C4-2B (cell line): ENCODE data around the gene SLC25A21.

ENCODE experiments used
- ZFX ChIP-seq: fragments of 450-650 bp; IDR thresholded peaks from 2 replicates; pipeline ENCODE4 v1.6.1; 2017
- TF ChIP-seq, protein P1 (sequence below): fragments of 450-650 bp; conservative IDR thresholded peaks from 2 replicates; pipeline ENCODE4 v1.5.1; 2017; ENCODE audit warnings: mild to moderate bottlenecking

GRCh38 chr14:37133284-37133913 lies 39.0 kb downstream of the SLC25A21 start:
- TF ChIP-seq, protein P1, sequence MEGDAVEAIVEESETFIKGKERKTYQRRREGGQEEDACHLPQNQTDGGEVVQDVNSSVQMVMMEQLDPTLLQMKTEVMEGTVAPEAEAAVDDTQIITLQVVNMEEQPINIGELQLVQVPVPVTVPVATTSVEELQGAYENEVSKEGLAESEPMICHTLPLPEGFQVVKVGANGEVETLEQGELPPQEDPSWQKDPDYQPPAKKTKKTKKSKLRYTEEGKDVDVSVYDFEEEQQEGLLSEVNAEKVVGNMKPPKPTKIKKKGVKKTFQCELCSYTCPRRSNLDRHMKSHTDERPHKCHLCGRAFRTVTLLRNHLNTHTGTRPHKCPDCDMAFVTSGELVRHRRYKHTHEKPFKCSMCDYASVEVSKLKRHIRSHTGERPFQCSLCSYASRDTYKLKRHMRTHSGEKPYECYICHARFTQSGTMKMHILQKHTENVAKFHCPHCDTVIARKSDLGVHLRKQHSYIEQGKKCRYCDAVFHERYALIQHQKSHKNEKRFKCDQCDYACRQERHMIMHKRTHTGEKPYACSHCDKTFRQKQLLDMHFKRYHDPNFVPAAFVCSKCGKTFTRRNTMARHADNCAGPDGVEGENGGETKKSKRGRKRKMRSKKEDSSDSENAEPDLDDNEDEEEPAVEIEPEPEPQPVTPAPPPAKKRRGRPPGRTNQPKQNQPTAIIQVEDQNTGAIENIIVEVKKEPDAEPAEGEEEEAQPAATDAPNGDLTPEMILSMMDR: no peak
- TF ChIP-seq ZFX: no peak
